Measurements from ENCODE around the gene MTFP1. TPM values are rescaled to one million over a fixed set of nuclear protein-coding genes. Genes with fewer than 3 reads are reported as not detected.

MTFP1 gene
- total and polyA plus RNA-seq, 2 of the 4 experiments (the other 2 are of a cell fraction) = 7.3 to 7.7 TPM

DNA sequence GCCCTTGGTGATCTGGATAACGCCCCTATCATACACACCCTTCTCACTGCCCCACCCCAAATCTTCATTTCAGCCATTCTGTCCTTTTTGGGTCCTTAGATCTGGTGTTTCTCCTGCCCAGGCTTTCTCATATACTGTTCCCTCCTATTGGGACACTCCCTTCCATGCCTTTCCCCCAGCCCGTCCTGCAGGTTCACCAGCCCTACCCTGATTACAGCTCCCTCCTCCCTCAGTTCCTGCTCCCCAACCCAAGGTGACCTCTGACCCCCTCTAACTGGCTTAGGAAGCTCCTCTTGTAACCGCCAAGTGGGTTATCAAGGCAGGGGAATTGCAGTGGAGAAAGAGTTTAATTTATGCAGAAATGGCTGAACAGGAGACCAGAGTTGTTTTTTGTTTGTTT, 13.0 kb downstream of the MTFP1 start:
- no peak overlapping the region for H2AFZ ChIP-seq (replicated peaks; ENCODE audit: low read length, poor library complexity)
- ChIA-PET POLR2A (ENCODE audit: unreplicated experiment) (no interaction called here), CTCF (no interaction called here)
- H2AK5ac ChIP-seq (ENCODE audit: low read depth, low read length) = no peak overlapping the region
- H4K20me1 ChIP-seq (ENCODE audit: insufficient read depth, low read length) = no peaks in the 10 kb centered on the region
- H3K36me3 ChIP-seq (ENCODE audit: control insufficient read depth, insufficient read depth, low read length) = no peaks in the 10 kb centered on the region
- no peak overlapping the region for H2BK15ac ChIP-seq (ENCODE audit: low read depth, low read length)
- H3K27me3 ChIP-seq (ENCODE audit: control insufficient read depth, insufficient read depth, low read length) = peaks cover 12% of the 10 kb centered on the region
- no peak overlapping the region for H4K8ac ChIP-seq (ENCODE audit: low read depth in 2 of 2, low read length in 2 of 2)
- no peak overlapping the region for H3K4me2 ChIP-seq (ENCODE audit: low read depth, low read length)
- no peak overlapping the region for H3K4me3 ChIP-seq (ENCODE audit: insufficient read depth, low read depth, low read length)
- DNase-seq (no peak), ATAC-seq (ENCODE audit: low read depth) (no peak)
- no peaks in the 10 kb centered on the region; the same call in 1 of the 2 replicates for H3K9me1 ChIP-seq (ENCODE audit: insufficient read depth, low read length)
- H4K5ac ChIP-seq (ENCODE audit: low read depth, low read length) = no peak overlapping the region
- no peak overlapping the region for H3K14ac ChIP-seq (replicated peaks; ENCODE audit: low read depth, low read length)
- no peak overlapping the region for H4K91ac ChIP-seq (ENCODE audit: insufficient read depth, low read depth, low read length)
- H3K56ac ChIP-seq (ENCODE audit: extremely low read depth, insufficient read depth, low read length) = no peak overlapping the region
- no peak overlapping the region for H3K18ac ChIP-seq (ENCODE audit: low read depth, low read length)
- H2BK120ac ChIP-seq (ENCODE audit: low read depth, low read length) = no peak overlapping the region
- no peaks in the 10 kb centered on the region for H3K79me1 ChIP-seq (ENCODE audit: low read depth in 1 of 2, low read length in 2 of 2)
- WGBS, 2 experiments (ENCODE audit: extremely low coverage in 2 of 2, insufficient read length in 1 of 2) = 38% methylated on average over 2 of the region's 3 CpGs; no CpG with 5 or more reads in 1 of the 2 experiments
- no peak overlapping the region for H3K9ac ChIP-seq (ENCODE audit: low read depth, low read length)
- H3K23ac ChIP-seq (ENCODE audit: low read depth, low read length) = no peak overlapping the region
- no peak overlapping the region for H3K27ac ChIP-seq (ENCODE audit: insufficient read depth, low read length)
- peaks cover 2% of the 10 kb centered on the region; the same call in 1 of the 2 replicates for H3K4me1 ChIP-seq (ENCODE audit: control insufficient read depth, insufficient read depth, low read length)
- no peak overlapping the region for H2BK5ac ChIP-seq (ENCODE audit: low read depth, low read length, poor library complexity, severe bottlenecking)
- no TSS peak for BruUV-seq (replicated peaks)
- TF ChIP-seq CHD1 (IDR thresholded peaks at IDR 0.05; ENCODE audit: low read depth, low read length) = no peak
- no peak for TF ChIP-seq FOS (IDR thresholded peaks at IDR 0.05; ENCODE audit: low read depth, low read length)
- TF ChIP-seq RCOR1 (IDR thresholded peaks at IDR 0.05; ENCODE audit: insufficient replicate concordance, low read length) = no peak
- no peaks in the 10 kb centered on the region for H3K9me3 ChIP-seq (ENCODE audit: control insufficient read depth, insufficient read depth, low read length)
- in situ Hi-C loops (cut with MboI; ENCODE audit: low sequenced_read_pairs) = no loop called here
- H3K4ac ChIP-seq (ENCODE audit: low read depth, low read length) = no peak overlapping the region
- no peak overlapping the region for H2AK9ac ChIP-seq (replicated peaks; ENCODE audit: low read depth, low read length, poor library complexity)
- H2BK20ac ChIP-seq (ENCODE audit: low read depth, low read length) = no peak overlapping the region
- dilution Hi-C loops (cut with HindIII; ENCODE audit: low sequenced_read_pairs, unreplicated experiment) = no loop called here
- intact Hi-C loops (cut with micrococcal nuclease) = no loop called here
